ENCODE data around the gene AQP7. TPM values are rescaled to one million over a fixed set of nuclear protein-coding genes. Genes with fewer than 3 reads are reported as not detected.

The AQP7 gene
- polyA plus RNA-seq, 4 donors: 18.7 to 55.1 (median 35.6) TPM

DNA sequence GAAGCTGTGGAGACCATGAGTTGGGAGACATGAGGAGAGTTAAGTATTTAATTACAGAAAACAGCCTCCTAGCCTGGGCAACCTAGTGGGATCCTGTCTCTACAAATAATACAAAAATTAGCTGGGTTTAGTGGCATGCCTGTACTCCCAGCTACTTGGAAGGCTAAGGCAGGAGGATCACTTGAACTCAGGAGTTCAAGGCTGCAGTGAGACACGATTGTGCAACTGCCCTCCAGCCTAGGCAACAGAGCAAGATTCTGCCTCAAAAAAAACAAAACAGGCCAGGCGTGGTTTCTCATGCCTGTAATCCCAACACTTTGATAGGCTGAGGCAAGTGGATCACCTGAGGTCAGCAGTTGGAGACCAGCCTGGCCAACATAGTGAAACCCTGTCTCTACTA is 52.6 kb downstream of the AQP7 start:
- Histone ChIP-seq H3K4me3 (ENCODE audit: low read depth in 1 of 3, low read length in 3 of 3) (no peak overlapping the region), H3K27me3 (ENCODE audit: control insufficient read depth in 3 of 3, insufficient read depth in 3 of 3, low read length in 3 of 3) (no peaks in the 10 kb centered on the region), H3K27ac (ENCODE audit: low read depth in 1 of 3, low read length in 2 of 3) (no peak overlapping the region), H3K4me1 (ENCODE audit: control insufficient read depth in 3 of 3, insufficient read depth in 2 of 3, low read depth in 1 of 3, low read length in 2 of 3) (no peaks in the 10 kb centered on the region), H3K36me3 (ENCODE audit: control insufficient read depth in 3 of 3, insufficient read depth in 2 of 3, low read depth in 1 of 3, low read length in 3 of 3) (peaks cover 12 to 25% (median 22%) of the 10 kb centered on the region in 3 donors), H3K9me3 (ENCODE audit: control insufficient read depth in 2 of 2, insufficient read depth in 1 of 2, low read depth in 1 of 2, low read length in 1 of 2) (no peaks in the 10 kb centered on the region)
- DNase-seq: no peak
- 68 to 88% (median 74%) methylated on average over 2 of the region's 2 CpGs for WGBS, 3 donors
- no peak for FAIRE-seq

DNA sequence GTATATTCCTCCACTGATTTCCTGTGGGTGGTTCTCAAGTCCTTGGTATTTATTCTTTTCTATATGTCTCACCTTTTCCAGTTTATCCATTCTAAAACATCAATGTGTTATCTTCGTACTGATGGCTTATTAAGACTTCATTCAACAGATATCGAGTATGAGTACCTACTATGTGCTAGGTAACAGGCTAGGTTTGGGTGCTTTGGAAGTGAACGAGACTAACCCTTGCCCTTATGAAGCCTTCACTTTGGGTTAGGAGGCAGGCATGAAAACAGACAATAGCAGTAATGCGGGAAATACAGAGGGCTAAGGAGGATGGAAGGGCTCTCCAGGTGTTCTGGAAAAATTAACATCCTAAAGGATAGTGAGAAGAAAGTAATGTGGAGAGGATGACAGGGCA is 53.4 kb downstream of the AQP7 start:
- DNase-seq (no peak), FAIRE-seq (no peak)
- WGBS, 3 donors: 94 to 98% (median 96%) methylated on average over 4 of the region's 4 CpGs
- no peak overlapping the region for H3K27ac ChIP-seq (ENCODE audit: low read depth in 1 of 3, low read length in 2 of 3)
- H3K36me3 ChIP-seq (ENCODE audit: control insufficient read depth in 3 of 3, insufficient read depth in 2 of 3, low read depth in 1 of 3, low read length in 3 of 3): peaks cover 14 to 26% (median 24%) of the 10 kb centered on the region in 3 donors
- H3K27me3 ChIP-seq (ENCODE audit: control insufficient read depth in 3 of 3, insufficient read depth in 3 of 3, low read length in 3 of 3): no peaks in the 10 kb centered on the region
- H3K4me1 ChIP-seq (ENCODE audit: control insufficient read depth in 3 of 3, insufficient read depth in 2 of 3, low read depth in 1 of 3, low read length in 2 of 3): no peaks in the 10 kb centered on the region
- H3K9me3 ChIP-seq (ENCODE audit: control insufficient read depth in 2 of 2, insufficient read depth in 1 of 2, low read depth in 1 of 2, low read length in 1 of 2): no peaks in the 10 kb centered on the region
- H3K4me3 ChIP-seq (ENCODE audit: low read depth in 1 of 3, low read length in 3 of 3): no peak overlapping the region

DNA sequence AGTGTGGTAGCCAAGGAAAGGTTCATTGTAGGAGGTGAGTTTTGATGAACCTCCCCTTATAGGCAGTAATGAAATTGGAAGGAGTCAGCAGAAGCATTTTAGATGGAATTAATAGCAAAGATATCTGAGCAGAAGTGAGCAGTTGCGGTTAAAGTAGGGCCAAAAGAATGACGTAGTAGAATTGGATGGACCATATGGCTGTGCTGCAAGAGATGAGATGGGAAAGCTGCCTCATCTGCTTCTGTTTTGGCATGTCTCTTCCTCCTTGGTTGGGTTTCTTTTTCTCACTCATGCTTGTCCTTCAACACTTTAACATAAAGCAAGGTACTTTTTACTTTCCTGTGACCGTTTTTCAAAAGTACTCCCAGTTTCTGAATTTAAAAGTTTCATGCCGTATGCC is 55.8 kb downstream of the AQP7 start:
- FAIRE-seq: no peak
- Histone ChIP-seq H3K9me3 (ENCODE audit: control insufficient read depth in 2 of 2, insufficient read depth in 1 of 2, low read depth in 1 of 2, low read length in 1 of 2) (no peaks in the 10 kb centered on the region), H3K4me3 (ENCODE audit: low read depth in 1 of 3, low read length in 3 of 3) (no peak overlapping the region), H3K36me3 (ENCODE audit: control insufficient read depth in 3 of 3, insufficient read depth in 2 of 3, low read depth in 1 of 3, low read length in 3 of 3) (peaks cover 16 to 35% (median 30%) of the 10 kb centered on the region in 3 donors), H3K4me1 (ENCODE audit: control insufficient read depth in 3 of 3, insufficient read depth in 2 of 3, low read depth in 1 of 3, low read length in 2 of 3) (no peaks in the 10 kb centered on the region), H3K27ac (ENCODE audit: low read depth in 1 of 3, low read length in 2 of 3) (no peak overlapping the region), H3K27me3 (ENCODE audit: control insufficient read depth in 3 of 3, insufficient read depth in 3 of 3, low read length in 3 of 3) (no peaks in the 10 kb centered on the region)
- no peak for DNase-seq
- 92 to 96% (median 95%) methylated on average over 4 of the region's 4 CpGs for WGBS, 3 donors

DNA sequence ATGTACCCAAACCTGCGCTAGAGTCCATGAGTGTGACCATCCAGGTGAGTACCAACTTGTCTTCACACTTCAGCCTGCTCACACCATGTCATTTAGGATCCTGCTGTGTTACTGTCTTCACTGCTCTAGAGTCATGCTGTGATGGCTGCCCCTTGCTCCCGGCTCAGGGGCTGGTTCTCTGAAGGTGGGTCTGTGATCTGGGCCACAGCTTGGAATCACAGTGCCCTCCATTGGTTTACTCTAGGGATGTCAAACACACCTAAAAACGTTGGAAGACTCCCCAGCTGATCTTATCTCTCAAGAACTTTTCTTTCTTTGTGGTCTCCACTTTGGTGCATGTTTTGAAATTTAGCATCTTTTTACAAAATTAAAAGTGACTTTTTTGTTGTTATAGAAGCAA is 58.2 kb downstream of the AQP7 start:
- H3K9me3 ChIP-seq (ENCODE audit: control insufficient read depth in 2 of 2, insufficient read depth in 1 of 2, low read depth in 1 of 2, low read length in 1 of 2): peaks cover 0 to 15% of the 10 kb centered on the region in 2 donors
- FAIRE-seq (no peak), DNase-seq (no peak)
- peaks cover 22 to 42% (median 39%) of the 10 kb centered on the region in 3 donors for H3K36me3 ChIP-seq (ENCODE audit: control insufficient read depth in 3 of 3, insufficient read depth in 2 of 3, low read depth in 1 of 3, low read length in 3 of 3)
- WGBS, 3 donors: 73 to 79% (median 78%) methylated on average over 3 of the region's 3 CpGs
- no peak overlapping the region for H3K4me3 ChIP-seq (ENCODE audit: low read depth in 1 of 3, low read length in 3 of 3)
- H3K27ac ChIP-seq (ENCODE audit: low read depth in 1 of 3, low read length in 2 of 3): no peak overlapping the region
- no peaks in the 10 kb centered on the region for H3K27me3 ChIP-seq (ENCODE audit: control insufficient read depth in 3 of 3, insufficient read depth in 3 of 3, low read length in 3 of 3)
- H3K4me1 ChIP-seq (ENCODE audit: control insufficient read depth in 3 of 3, insufficient read depth in 2 of 3, low read depth in 1 of 3, low read length in 2 of 3): no peaks in the 10 kb centered on the region

DNA sequence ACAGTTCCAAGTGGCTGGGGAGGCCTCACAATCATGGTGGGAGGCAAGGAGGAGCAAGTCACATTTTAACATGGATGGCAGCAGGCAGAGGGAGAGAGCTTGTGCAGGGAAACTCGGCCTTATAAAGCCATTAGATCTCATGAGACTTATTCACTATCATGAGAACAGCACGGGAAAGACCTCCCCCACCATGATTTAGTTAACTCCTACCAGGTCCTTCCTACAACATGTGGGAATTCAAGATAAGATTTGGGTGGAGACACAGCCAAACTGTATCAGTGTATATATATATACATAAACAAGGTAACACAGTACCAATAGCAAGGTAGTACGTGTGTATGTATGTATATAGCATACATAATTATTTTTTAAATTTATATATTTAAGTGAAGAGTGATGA is 61.2 kb downstream of the AQP7 start:
- Histone ChIP-seq H3K9me3 (ENCODE audit: control insufficient read depth in 2 of 2, insufficient read depth in 1 of 2, low read depth in 1 of 2, low read length in 1 of 2) (peaks cover 0 to 21% of the 10 kb centered on the region in 2 donors), H3K36me3 (ENCODE audit: control insufficient read depth in 3 of 3, insufficient read depth in 2 of 3, low read depth in 1 of 3, low read length in 3 of 3) (peaks cover 21 to 57% (median 35%) of the 10 kb centered on the region in 3 donors), H3K4me1 (ENCODE audit: control insufficient read depth in 3 of 3, insufficient read depth in 2 of 3, low read depth in 1 of 3, low read length in 2 of 3) (no peaks in the 10 kb centered on the region), H3K27ac (ENCODE audit: low read depth in 1 of 3, low read length in 2 of 3) (no peak overlapping the region), H3K27me3 (ENCODE audit: control insufficient read depth in 3 of 3, insufficient read depth in 3 of 3, low read length in 3 of 3) (no peaks in the 10 kb centered on the region), H3K4me3 (ENCODE audit: low read depth in 1 of 3, low read length in 3 of 3) (no peak overlapping the region)
- 94 to 99% (median 95%) methylated on average over 3 of the region's 3 CpGs for WGBS, 3 donors
- no peak for FAIRE-seq
- no peak for DNase-seq

DNA sequence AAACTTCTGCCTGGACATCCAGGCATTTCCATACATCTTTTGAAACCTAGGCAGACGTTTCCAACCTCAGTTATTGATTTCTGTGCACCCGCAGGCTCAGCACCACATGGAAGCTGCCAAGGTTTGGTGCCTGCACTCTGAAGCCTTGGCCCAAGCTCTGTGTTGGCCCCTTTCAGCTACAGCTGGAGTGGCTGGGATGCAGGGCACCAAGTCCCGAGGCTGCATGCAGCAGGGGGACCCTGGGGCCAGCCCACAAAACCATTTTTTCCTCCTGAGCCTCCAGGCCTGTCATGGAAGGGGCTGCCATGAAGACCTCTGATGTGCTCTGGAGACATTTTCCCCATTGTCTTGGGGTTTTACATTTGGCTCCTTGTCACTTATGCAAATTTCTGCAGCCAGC is 62.2 kb downstream of the AQP7 start:
- peaks cover 16 to 57% (median 29%) of the 10 kb centered on the region in 3 donors for H3K36me3 ChIP-seq (ENCODE audit: control insufficient read depth in 3 of 3, insufficient read depth in 2 of 3, low read depth in 1 of 3, low read length in 3 of 3)
- no peak for FAIRE-seq
- 95 to 97% (median 97%) methylated on average over 3 of the region's 3 CpGs for WGBS, 3 donors

More for the DNA sequence above, 62.2 kb downstream of the AQP7 start:
- Histone ChIP-seq H3K9me3 (ENCODE audit: control insufficient read depth in 2 of 2, insufficient read depth in 1 of 2, low read depth in 1 of 2, low read length in 1 of 2) (peaks cover 0 to 21% of the 10 kb centered on the region in 2 donors), H3K4me3 (ENCODE audit: low read depth in 1 of 3, low read length in 3 of 3) (no peak overlapping the region), H3K27ac (ENCODE audit: low read depth in 1 of 3, low read length in 2 of 3) (no peak overlapping the region), H3K27me3 (ENCODE audit: control insufficient read depth in 3 of 3, insufficient read depth in 3 of 3, low read length in 3 of 3) (no peaks in the 10 kb centered on the region), H3K4me1 (ENCODE audit: control insufficient read depth in 3 of 3, insufficient read depth in 2 of 3, low read depth in 1 of 3, low read length in 2 of 3) (no peaks in the 10 kb centered on the region)
- no peak for DNase-seq

Other genes starting within 250 kb of the AQP7 start
- 100 to 1,000 TPM in 1 of 4 donors, 10 to 100 TPM in 3; 11.9 to 114 (median 32.2) TPM for gene B4GALT1, start 235.2 kb downstream of the AQP7 start, polyA plus RNA-seq
- gene SPINK4, start 162.4 kb downstream of the AQP7 start, polyA plus RNA-seq: 1,000 to 10,000 TPM in 2 of 4 donors, 100 to 1,000 TPM in 2; 361 to 2,061 (median 934) TPM
- gene BAG1, start 137.9 kb downstream of the AQP7 start, polyA plus RNA-seq: 100 to 1,000 TPM in 3 of 4 donors, 10 to 100 TPM in 1; 66.7 to 194 (median 132) TPM
- 100 to 1,000 TPM in 2 of 4 donors, 10 to 100 TPM in 2; 78.1 to 212 (median 134) TPM for gene CHMP5, start 137.5 kb downstream of the AQP7 start, polyA plus RNA-seq
- 10 to 100 TPM; 12.6 to 34.7 (median 22.1) TPM for gene NFX1, start 112.1 kb downstream of the AQP7 start, polyA plus RNA-seq
- gene AQP3, start 45.0 kb upstream of the AQP7 start, polyA plus RNA-seq: 100 to 1,000 TPM in 3 of 4 donors, 10 to 100 TPM in 1; 36.6 to 173 (median 138) TPM
- 10 to 100 TPM in 3 of 4 donors, 1 to 10 TPM in 1; 8.5 to 19.6 (median 14.7) TPM for gene NOL6, start 71.4 kb upstream of the AQP7 start, polyA plus RNA-seq
- under 1 TPM in 2 of 4 donors, not detected in 2; 0.13 to 0.48 TPM for gene ANKRD18B, start 121.7 kb upstream of the AQP7 start, polyA plus RNA-seq

All from small intestine (tissue), 7 donors.